DMS 273 (cell line): ENCODE measurements around the gene ZSCAN5B.
"Not testable (repeated sequence)": the region's sequence is repeated elsewhere in the genome, so short reads cannot be mapped to it uniquely, and the experiment has no call there.

Experiments used
- DNase-seq: peaks from one replicate; lab custom pipeline; 2025; ENCODE audit not compliant: unreplicated experiment; lab: John Stamatoyannopoulos, UW

ZSCAN5B gene, protein sequence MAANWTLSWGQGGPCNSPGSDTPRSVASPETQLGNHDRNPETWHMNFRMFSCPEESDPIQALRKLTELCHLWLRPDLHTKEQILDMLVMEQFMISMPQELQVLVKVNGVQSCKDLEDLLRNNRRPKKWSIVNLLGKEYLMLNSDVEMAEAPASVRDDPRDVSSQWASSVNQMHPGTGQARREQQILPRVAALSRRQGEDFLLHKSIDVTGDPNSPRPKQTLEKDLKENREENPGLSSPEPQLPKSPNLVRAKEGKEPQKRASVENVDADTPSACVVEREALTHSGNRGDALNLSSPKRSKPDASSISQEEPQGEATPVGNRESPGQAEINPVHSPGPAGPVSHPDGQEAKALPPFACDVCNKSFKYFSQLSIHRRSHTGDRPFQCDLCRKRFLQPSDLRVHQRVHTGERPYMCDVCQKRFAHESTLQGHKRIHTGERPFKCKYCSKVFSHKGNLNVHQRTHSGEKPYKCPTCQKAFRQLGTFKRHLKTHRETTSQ

DNA sequence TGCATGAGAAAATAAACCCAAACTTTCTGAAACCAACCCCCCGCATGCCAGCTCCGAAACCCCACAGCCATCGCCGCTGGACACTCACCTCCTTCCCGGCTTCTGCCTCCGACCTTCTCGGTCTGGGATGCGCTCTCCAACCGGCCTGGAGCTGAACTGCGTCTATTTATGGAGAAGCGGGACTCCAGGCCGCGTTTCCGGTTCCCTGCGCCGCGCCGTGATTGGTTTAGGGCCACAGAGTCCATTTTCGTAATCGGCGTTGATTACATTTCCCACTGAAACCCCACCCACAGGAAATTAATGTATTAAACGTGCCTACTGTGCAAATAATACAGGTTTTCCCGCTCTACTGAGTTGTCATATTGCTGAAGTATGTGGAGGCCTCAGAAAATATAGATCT is at the start of gene ZSCAN5B:
Gene ZSCAN5B, minus strand, starts transcription at position 138 of the 400 bp plus-strand sequence. CDS start 4,731 bp downstream, outside the sequence.
- DNase-seq = not testable (repeated sequence)

DNA sequence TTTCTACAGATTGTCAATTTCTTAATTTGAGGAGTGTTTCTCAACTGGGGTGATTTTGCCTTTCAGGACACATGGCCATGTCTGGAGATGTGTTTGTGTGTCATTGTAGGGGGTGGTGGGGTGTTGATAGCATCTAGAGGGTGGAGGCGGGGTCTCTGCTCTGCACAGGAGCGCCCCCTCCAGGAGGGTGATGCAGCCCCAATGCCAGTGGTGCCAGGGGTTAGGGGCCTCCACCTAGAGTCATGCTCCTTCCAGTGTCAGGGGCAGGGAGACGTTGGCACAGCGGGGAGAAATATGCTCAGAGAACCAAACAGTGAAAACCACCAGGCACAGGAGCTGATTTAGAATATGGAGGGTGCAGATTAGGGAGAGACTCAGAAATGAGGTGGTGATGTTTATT is 48.2 kb upstream of the ZSCAN5B start:
- DNase-seq = not testable (repeated sequence)

DNA sequence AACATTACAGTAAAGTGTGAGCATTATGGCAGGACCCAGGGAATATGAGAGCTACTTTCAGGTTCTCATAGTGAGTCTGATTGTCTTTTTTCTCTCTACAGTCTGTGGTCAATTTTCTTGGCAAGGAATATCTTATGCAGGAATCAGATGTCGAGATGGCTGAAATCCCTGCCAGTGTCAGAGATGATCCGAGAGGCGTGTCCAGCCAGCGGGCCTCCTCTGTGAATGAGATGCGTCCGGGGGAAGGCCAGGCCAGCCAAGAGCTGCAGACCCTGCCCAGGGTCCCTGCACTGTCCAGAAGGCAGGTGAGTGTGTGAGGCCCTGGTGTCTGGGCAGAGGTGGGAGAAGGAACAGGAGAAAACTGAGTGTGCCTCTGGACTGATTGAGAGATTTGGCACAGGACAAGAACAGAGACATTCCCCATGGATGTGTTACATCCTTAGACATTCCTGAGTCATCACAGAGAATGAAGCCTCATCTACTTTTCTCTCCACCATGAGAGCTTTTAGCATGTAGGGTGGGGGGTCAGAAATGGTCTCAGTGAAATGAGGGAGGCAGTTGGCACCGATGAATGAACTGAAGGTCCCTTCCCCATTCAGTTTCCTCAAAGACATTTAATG is 47.6 kb upstream of the ZSCAN5B start:
- no peak for DNase-seq

DNA sequence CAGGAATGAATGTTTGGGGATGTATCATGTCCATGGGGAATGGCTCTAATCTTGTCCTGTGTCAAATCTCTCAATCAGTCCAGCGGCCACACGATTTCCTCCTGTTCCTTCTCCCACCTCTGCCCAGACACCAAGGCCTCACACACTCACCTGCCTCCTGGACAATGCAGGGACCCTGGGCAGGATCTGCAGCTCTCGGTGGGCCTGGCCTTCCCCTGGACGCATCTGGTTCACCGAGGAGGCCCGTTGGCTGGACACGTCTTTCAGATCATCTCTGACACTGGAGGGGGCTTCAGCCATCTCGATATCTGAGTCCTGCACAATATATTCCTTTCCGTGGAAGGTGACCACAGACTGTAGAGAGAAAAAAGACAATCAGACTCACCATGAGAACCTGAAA is 25.9 kb upstream of the ZSCAN5B start:
- no peak for DNase-seq

DNA sequence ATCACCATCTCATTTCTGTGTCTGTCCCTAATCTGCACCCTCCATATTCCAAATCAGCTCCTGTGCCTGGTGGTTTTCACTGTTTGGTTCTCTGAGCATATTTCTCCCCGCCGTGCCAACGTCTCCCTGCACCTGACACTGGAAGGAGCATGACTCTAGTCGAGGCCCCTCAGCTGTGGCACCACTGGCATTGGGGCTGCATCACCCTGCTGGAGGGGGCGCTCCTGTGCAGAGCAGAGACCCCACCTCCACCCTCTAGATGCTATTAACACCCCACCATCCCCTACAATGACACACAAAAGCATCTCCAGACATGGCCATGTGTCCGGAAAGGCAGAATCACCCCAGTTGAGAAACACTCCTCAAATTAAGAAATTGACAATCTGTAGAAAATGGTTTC is 25.3 kb upstream of the ZSCAN5B start:
- no peak for DNase-seq

DNA sequence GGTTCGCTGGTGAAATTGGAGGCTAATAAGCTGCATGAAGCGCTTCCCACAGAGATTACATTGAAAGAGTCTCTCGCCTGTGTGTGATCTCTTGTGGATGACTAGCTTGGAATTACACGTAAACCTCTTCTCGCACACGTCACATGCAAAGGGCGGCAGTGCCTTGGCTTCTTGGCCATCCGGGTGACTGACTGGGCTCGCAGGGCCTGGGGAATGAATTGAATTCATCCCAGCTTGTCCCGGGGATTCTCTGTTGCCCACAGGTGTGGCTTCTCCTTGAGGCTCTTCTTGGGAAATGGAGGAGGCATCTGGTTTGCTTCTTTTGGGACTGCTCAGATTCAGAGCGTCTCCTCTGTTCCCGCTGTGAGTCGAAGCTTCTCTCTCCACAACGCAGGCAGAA is 24.3 kb upstream of the ZSCAN5B start:
- no peak for DNase-seq

DNA sequence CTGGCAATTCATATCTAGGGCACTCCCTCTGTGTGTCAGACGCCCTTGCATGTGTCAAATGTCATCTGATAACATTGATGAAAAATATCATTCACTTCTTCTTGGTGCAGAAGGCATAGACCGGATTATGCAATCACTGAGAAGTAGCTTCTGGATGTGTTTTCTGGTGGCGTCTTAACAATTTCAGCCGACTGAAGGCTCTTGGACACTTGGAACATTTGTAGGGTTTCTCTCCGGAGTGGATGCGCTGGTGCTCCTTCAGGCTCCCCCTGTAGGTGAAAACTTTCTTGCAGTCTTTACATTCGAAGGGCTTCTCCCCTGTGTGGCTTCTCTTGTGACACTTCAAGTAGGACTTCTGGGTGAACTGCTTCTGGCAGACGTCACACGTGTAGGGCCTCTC is 23.9 kb upstream of the ZSCAN5B start:
- peak; percentile 35 for DNase-seq

DNA sequence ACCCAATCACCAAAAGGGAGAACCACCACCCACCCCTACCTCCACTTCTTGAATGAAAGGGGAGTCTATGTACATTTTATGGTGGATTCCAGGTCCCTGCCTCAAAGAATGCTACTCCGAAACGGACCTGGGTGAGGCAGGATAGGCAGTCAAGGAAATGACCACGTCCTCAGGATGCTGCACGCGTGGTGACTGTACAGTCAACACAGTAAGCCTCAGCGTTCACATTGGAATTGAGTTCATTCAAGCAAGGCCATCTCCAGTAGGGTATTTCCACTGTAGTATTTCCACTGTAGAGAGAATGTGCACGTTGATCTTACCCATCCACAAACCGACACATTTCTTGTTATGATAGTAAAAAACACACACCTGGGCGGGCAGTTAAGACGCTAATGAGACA is 21.4 kb upstream of the ZSCAN5B start:
- DNase-seq = no peak

DNA sequence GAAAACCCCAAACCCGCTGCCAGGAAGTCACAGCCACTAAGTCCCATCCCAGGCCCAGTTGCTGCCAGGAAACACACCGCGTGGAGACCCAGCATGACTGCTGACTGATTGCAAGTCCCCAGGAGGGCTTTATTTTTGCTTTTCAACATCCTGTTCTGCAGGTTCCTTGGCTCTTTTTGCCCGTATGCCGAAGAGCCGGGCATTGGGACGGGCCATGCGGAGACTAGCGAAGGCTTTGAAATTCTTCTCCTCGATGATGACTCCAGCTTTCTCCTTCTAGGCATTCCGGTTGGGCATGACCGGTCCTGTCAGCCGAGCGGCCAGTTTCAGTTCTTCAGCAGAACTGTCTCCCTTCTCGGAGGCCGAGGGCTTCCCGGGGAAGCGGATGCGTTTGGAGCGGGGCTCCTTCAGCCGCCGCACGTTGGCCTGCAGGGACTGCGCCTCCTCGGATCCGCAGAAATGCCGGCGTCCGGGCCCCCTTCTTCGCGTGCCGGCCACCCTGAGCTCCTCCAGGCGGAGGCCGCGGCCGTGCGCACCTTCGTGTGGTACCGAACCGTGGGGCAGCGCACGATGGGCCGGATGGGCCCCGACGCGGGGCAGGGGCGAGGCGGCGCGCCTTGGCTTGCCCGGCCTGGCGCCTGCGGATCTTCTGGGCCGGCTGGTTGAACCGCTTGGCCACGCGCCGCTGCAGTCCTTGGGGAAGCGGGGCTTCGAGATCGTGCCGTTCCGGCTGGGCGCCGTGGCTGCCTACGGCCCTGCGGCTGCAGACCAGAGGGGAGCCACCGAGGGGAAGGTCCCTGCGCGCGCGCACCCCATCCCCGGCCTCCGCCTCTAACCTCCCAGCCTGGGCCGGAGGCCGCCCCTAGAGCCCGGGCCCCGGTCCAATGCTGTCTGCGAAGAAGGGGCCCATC is 19.7 kb upstream of the ZSCAN5B start:
- DNase-seq = peak; percentile 67

DNA sequence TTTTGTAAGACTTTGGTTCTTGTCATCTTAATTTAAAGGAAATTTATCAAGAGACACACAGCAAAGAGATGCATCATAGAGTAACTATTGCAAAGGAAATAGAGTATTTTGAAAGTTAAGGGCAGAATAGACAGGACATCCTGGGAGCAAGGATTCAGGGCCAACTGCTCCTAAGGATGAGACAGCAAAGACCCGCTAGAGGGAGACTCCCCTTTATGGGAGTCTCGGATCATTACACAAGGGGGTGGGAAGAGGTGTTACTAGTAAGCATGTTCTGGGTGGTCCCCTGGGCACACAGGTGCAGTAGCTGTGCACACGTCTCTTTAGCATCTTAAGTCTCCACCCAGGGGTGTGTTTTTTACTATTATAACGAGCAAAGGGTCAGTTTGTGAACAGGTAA is 14.1 kb upstream of the ZSCAN5B start:
- peak; percentile 10 for DNase-seq

DNA sequence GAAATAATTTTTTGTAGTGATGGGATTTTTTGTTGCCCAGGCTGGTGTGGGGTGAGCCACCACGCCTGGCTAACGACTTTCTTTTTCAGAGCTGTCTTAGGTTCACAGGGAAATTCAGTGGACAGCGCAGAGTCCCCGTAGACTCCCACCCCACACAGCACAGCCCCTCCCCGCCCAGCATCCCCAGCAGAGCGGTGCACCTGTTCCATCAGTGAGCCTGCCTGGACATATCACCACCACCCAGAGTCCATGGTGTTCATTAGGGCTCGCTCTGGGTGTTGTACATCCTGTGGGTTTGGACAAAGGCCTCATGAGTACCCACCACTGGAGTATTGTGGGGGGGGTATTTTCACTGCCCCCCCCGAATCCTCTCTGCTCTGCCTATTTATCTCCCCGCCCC is 12.5 kb upstream of the ZSCAN5B start:
- DNase-seq = not testable (repeated sequence)

DNA sequence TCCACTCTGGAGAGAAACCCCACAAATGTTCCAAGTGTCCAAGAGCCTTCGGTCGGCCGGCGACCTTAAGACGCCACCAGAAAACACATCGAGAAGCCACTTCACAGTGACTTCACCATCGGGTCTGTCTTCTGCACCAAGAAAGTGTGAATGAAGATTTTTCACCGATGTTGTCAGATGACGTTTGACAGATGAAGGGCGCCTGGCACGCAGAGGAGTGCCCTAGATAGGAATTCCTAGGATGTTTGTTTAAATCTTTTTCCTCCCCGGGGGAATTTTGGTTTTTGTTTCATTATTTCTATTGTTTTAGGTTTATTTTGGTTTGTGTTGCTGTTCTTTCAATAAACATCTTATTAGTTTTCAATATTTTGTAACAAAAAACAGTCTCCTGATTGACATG is 11.5 kb upstream of the ZSCAN5B start:
- DNase-seq = no peak

DNA sequence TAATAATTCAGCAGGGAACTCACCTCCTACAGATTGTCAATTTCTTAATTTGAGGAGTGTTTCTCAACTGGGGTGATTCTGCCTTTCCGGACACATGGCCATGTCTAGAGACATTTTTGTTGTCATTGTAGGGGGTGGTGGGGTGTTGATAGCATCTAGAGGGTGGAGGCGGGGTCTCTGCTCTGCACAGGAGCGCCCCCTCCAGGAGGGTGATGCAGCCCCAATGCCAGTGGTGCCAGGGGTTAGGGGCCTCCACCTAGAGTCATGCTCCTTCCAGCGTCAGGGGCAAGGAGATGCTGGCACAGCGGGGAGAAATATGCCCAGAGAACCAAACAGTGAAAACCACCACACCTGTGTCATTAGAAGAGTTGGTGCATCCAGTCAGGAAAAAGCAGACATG is 10.0 kb upstream of the ZSCAN5B start:
- DNase-seq = not testable (repeated sequence)

DNA sequence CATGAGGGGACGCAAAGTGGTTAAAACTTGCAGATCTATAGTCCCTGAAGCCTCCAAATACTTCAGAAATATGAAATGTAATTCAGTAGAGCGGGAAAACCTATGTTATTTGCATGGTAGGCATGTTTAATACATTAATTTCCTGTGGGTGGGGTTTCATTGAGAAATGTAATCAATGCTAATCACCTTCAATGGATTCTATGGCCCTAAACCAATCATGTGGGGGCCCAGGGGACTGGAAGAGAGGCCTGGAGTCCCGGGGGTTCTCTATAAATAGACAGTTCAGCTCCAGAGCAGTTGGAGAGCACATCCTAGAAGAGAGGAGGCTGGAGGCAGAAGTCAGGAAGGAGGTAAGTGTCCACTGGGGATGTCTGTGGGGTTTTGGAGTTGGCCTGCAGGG is 4.4 kb upstream of the ZSCAN5B start, which contains the start of gene ZSCAN5C:
Gene ZSCAN5C, plus strand, starts transcription at position 301 of the 400 bp plus-strand sequence. CDS start 3,641 bp downstream, outside the sequence.
- no peak for DNase-seq

DNA sequence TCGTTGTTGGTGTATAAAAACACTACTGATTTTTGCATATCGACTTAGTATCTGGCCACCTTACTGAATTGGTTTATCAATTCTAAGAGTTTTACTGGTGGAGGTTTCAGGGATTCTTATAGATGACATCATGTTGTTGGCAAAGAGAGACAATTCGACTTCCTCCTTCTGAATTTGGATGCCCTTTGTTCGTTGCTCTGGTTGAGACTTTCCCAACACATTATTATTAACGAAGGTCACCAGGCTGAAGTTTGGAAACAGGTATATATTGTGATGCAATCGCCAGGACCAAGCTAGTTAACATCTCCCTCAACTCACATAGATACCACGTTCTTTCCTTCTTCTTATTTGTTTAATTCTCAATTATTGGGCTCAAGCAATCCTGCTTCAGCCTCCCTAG is 2.1 kb upstream of the ZSCAN5B start:
- no peak for DNase-seq

DNA sequence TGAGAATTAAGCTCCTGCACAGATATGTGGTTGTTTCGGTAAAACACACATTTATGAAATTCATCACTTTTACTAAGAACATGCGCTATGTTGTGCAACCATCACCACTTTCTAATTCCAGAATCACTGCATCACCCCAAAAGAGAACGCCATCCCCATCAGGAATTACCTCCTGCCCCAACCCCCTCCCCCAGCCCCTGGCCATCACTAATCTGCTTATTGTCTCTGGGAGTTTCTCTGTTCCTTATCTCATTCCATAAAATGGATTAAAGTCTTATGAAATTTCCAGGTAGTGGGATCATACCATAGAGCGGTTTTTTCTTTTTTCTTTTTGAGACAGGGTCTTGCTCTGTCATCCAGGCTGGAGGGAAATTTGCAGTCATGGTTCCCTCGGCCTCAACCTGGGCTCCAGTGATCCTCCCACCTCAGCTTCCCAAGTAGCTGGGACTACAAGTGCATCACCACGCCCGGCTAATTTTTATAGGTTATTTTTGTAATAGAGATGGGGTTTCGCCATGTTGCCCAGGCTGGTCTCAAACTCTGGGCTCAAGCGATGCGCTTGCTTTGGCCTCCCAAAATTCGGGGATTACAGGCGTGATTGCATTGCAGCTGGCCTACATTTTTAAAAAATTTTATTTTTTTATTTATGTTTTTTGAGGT is 3.5 kb downstream of the ZSCAN5B start:
- DNase-seq = no peak

DNA sequence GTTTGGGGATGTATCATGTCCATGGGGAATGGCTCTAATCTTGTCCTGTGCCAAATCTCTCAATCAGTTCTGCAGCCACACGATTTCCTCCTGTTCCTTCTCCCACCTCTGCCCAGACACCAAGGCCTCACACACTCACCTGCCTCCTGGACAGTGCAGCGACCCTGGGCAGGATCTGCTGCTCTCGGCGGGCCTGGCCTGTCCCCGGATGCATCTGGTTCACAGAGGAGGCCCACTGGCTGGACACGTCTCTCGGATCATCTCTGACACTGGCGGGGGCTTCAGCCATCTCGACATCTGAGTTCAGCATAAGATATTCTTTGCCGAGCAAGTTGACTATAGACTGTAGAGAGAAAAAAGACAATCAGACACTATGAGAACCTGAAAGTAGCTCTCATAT is 5.9 kb downstream of the ZSCAN5B start:
- DNase-seq = no peak

DNA sequence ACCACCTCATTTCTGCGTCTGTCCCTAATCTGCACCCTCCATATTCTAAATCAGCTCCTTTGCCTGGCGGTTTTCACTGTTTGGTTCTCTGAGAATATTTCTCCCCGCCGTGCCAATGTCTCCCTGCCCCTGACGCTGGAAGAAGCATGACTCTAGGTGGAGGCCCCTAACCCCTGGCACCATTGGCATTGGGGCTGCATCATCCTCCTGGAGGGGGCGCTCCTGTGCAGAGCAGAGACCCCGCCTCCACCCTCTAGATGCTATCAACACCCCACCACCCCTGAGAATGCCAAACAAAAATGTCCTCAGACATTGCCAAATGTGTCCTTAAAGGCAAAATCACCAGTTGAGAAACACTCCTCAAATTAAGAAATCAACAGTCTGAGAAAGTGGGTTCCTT is 6.5 kb downstream of the ZSCAN5B start:
- no peak for DNase-seq

DNA sequence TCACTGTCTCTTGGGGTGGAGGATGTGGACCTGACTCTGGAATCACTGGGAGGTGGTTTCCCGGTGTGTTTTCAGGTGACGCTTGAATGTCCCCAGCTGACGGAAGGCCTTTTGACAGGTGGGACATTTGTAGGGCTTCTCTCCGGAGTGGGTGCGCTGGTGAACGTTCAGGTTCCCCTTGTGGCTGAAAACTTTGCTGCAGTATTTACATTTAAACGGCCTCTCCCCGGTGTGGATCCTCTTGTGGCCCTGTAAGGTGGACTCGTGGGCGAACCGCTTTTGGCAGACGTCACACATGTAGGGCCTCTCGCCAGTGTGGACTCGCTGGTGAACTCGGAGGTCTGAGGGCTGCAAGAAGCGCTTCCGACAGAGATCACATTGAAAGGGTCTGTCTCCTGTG is 7.8 kb downstream of the ZSCAN5B start:
- DNase-seq = peak; percentile 18

DNA sequence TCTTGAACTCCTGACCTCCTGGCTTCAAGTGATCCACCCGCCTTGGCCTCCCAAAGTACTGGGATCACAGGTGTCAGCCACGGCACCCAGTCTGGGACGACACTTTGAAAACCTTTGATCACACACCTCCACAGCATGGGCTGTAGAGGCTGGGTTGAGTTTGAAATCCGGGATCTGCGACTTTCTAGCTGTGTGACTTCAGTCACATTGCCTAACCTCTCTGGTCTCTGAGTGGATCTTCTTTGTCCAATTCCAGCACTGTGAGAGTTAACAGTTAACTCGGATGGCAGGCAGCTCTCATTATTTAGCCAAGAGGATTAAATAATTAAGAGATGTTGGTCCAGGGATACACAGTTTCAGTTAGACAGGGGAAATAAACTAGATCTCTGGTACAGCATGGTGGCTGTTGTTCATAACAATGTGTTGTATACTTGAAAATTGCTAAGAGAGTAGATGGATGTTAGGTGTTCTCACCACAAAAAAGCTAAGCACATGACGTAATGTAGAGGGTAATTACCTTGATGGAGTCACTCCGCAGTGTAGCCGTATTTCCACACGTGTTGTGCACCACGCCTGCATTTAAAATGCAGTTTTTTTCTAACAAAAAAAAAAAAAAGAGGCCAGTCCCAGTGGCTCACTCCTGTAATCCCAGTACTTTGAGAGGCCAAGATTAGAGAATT is 19.9 kb downstream of the ZSCAN5B start:
- DNase-seq = no peak
